Measurements from ENCODE around the gene PHF2. TPM values are rescaled to one million over a fixed set of nuclear protein-coding genes. Genes with fewer than 3 reads are reported as not detected.

PHF2 gene
- total and polyA plus RNA-seq, 2 experiments from 2014 or later, result 4.3 to 11.8 TPM

GRCh38 chr9:93676310-93677047 lies 100.1 kb downstream of the PHF2 start:
- Mint-ChIP-seq H3K27me3 (ENCODE audit: insufficient read depth, low read depth, poor library complexity) (peaks cover 5% of the 10 kb centered on the region), H3K9me3 (no peaks in the 10 kb centered on the region), H3K27ac (no peak overlapping the region), H3K4me3 (no peak overlapping the region), H3K36me3 (ENCODE audit: low read depth) (peaks cover 6% of the 10 kb centered on the region; the same call in 2 of the 3 replicates), H3K4me1 (no peaks in the 10 kb centered on the region)
- ATAC-seq, result no peak
- no peak overlapping the region for H2AFZ ChIP-seq
- no peaks in the 10 kb centered on the region for H3K36me3 ChIP-seq (ENCODE audit: insufficient read depth)
- H4K20me1 ChIP-seq (replicated peaks; ENCODE audit: insufficient read depth), result no peaks in the 10 kb centered on the region
- no peaks in the 10 kb centered on the region for H3F3A ChIP-seq (replicated peaks; ENCODE audit: low read depth)
- H3K27ac ChIP-seq (ENCODE audit: low read depth), result no peak overlapping the region
- no peak overlapping the region for H3K4me2 ChIP-seq
- no peaks in the 10 kb centered on the region for H3K79me2 ChIP-seq (replicated peaks; ENCODE audit: insufficient read depth)
- H3K9me2 ChIP-seq (ENCODE audit: insufficient read depth), result no peaks in the 10 kb centered on the region
- H3K4me1 ChIP-seq (ENCODE audit: insufficient read depth), result no peaks in the 10 kb centered on the region
- DNase-seq (ENCODE audit: low spot score), result no peak
- H3K4me3 ChIP-seq, result no peak overlapping the region
- TF ChIP-seq POLR2AphosphoS5 (IDR thresholded peaks at IDR 0.05; ENCODE audit: low read depth) (no peak), REST (IDR thresholded peaks at IDR 0.05; ENCODE audit: unreplicated experiment) (no peak), ZNF462 (CRISPR knock-in tag; IDR thresholded peaks at IDR 0.05) (no peak), EZH2phosphoT487 (IDR thresholded peaks at IDR 0.05; ENCODE audit: unreplicated experiment) (no peak), CTCF (conservative IDR thresholded peaks at IDR 0.05; ENCODE audit: low read depth in 2 of 2) (no peak), ZNF331 (CRISPR knock-in tag; IDR thresholded peaks at IDR 0.05; ENCODE audit: low read depth) (no peak), ZNF114 (CRISPR knock-in tag; IDR thresholded peaks at IDR 0.05) (no peak), EZH2 (IDR thresholded peaks at IDR 0.05; ENCODE audit: low read depth, unreplicated experiment) (no peak), JUNB (IDR thresholded peaks at IDR 0.05; ENCODE audit: unreplicated experiment) (no peak), NANOG (IDR thresholded peaks at IDR 0.05; ENCODE audit: borderline replicate concordance) (no peak), CREB1 (CRISPR knock-in tag; IDR thresholded peaks at IDR 0.05; ENCODE audit: low read depth) (no peak), STAT1 (IDR thresholded peaks at IDR 0.05; ENCODE audit: unreplicated experiment) (no peak)
- TF ChIP-seq, protein P1, sequence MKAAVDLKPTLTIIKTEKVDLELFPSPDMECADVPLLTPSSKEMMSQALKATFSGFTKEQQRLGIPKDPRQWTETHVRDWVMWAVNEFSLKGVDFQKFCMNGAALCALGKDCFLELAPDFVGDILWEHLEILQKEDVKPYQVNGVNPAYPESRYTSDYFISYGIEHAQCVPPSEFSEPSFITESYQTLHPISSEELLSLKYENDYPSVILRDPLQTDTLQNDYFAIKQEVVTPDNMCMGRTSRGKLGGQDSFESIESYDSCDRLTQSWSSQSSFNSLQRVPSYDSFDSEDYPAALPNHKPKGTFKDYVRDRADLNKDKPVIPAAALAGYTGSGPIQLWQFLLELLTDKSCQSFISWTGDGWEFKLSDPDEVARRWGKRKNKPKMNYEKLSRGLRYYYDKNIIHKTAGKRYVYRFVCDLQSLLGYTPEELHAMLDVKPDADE (IDR thresholded peaks at IDR 0.05), result no peak
- no peaks in the 10 kb centered on the region for H3K27me3 ChIP-seq (ENCODE audit: insufficient read depth)
